Heart left ventricle (tissue), 16 donors: ENCODE measurements around the gene C1orf53. TPM values are rescaled to one million over a fixed set of nuclear protein-coding genes. Genes with fewer than 3 reads are reported as not detected.

Experiments
- ATAC-seq, 4 donors: fragments of 200-7000 bp; cut with Tn5 transposase; one replicate each; pipeline ENCODE4 v1.9.1; 2020 to 2022; ENCODE audit warnings: moderate library complexity in 4 of 4, mild to moderate bottlenecking in 3 of 4, moderate number of reproducible peaks in 1 of 4
- DNase-seq, 5 donors: peaks; one replicate each; pipeline ENCODE4 v3.0.0-alpha.2; 2020
- H3K27ac ChIP-seq, 12 donors: fragments of 200-600 bp; sonication (generic) in 4 of 12; one replicate each; pipeline versions ENCODE4 v1.5.0 to v1.8.0; 2016 to 2022; ENCODE audit warnings: mild to moderate bottlenecking in 2 of 12
- H3K27me3 ChIP-seq, 9 donors: fragments of 200-600 bp; sonication (generic) in 2 of 9; one replicate each; pipeline versions ENCODE4 v1.5.1 to v1.8.0; 2016 to 2022; ENCODE audit warnings: mild to moderate bottlenecking in 3 of 9
- H3K36me3 ChIP-seq, 9 donors: fragments of 200-600 bp; sonication (generic) in 2 of 9; one replicate each; pipeline versions ENCODE4 v1.5.0 to v1.8.0; 2018 to 2022; ENCODE audit warnings: mild to moderate bottlenecking in 2 of 9
- H3K4me1 ChIP-seq, 12 donors: fragments of 200-600 bp; sonication (generic) in 4 of 12; one replicate each; pipeline versions ENCODE4 v1.5.0 to v1.8.0; 2016 to 2022; ENCODE audit warnings: mild to moderate bottlenecking in 3 of 12
- H3K4me3 ChIP-seq, 12 donors: fragments of 200-600 bp; sonication (generic) in 4 of 12; one replicate each; pipeline versions ENCODE4 v1.5.0 to v1.8.0; 2017 to 2022; ENCODE audit warnings: mild to moderate bottlenecking in 9 of 12, moderate library complexity in 4 of 12
- H3K9me3 ChIP-seq, 12 donors: fragments of 200-600 bp; sonication (generic) in 4 of 12; one replicate each; pipeline versions ENCODE4 v1.5.0 to v1.8.0; 2016 to 2022; ENCODE audit warnings: mild to moderate bottlenecking in 1 of 12
- CTCF ChIP-seq, 12 donors: fragments of 200-600 bp; sonication (generic) in 4 of 12; IDR thresholded peaks; one replicate each; pipeline versions ENCODE4 v1.5.0 to v1.8.0; 2018 to 2022; ENCODE audit warnings: antibody characterized with exemption in 12 of 12, mild to moderate bottlenecking in 5 of 12
- POLR2A ChIP-seq, 2 donors: fragments of 450-650 bp; IDR thresholded peaks; one replicate each; pipeline ENCODE4 v1.6.1; 2017; ENCODE audit warnings: antibody characterized with exemption in 2 of 2, mild to moderate bottlenecking in 2 of 2, moderate library complexity in 2 of 2
- WGBS, 4 donors: extraction: QIAGEN DNeasy Blood & Tissue Kit in 2 of 4; methylation state at CpG; one replicate each; pipeline versions ENCODE4 v1.1.5 to v1.1.7; 2013 to 2018; 5-methylcytosine and 5-hydroxymethylcytosine counted together
- intact Hi-C, 10 donors: fragments of 100-400 bp; cut with DNase I; formaldehyde crosslinking; loops; one replicate each; pipeline versions ENCODE4 v1.11.1 to v1.14.2; 2022
- polyA plus RNA-seq, 2 donors: library from polyadenylated mRNA; stranded (reverse); fragments of 200-250 nt; gene quantifications; one replicate each; pipeline ENCODE4 v1.2.3, GENCODE V29; 2013
- total RNA-seq, 9 donors: library from RNA; depleted of rRNA in 2 of 9; stranded (reverse); fragments of >200 nt in 2 of 9; fragmentation: NEBNext Ultra II Directional in 3 of 9; extraction: Animal tissue kit (Norgen Biotek cat#: 25700) in 3 of 9; gene quantifications; one replicate each; pipeline versions ENCODE4 v1.1.0 to v1.2.4, GENCODE V29; 2016 to 2023
- donor health status: ischemic (EF 13 %, LVEDD 7.1; RV severe dilation, severe dysfunction).
- donor health status: healthy with polysubstance abuse.
- donor health status: DM: no; HTN: yes; CAD: no.
- donor health status: DM: no; HTN: no; CAD: no.
- donor health status: ischemic (EF 25% LVEDD 6.9; RV normal size, moderate dysfunction).
- donor health status: ischemic (EF 25% LVEDD 5.7; RV mildly dilated, moderate dysfunction).
- donor health status: healthy.
- donor health status: DM: yes; HTN: yes; CAD: no.
- donor health status: ischemic (EF 35%, LVEDD 5.7; RV mildly dilated, moderate dysfunction).
- donor health status: nonischemic (EF 11% LVEDD 7.7; RV severe dilation, severe dysfunction).
- donor health status: DM: yes; HTN: yes; CAD: no.
- donor health status: PGD.
- donor health status: ischemic (EF 29% LVEDD 5.4; RV normal size, mild dysfunction).
- donor health status: nonischemic (EF 23%, LVEDD 6.1; RV moderate dilation, normal function).

The C1orf53 gene
- total and polyA plus RNA-seq, 11 donors = 2.8 to 15.2 (median 6.8) TPM

GRCh38 chr1:197903196-197903514 lies 725 bp downstream of the C1orf53 start:
- DNase-seq (no peak), ATAC-seq (peak in 2 of 4 donors; percentile 13 to 28)
- peak overlapping the region; percentile 47 to 81 (median 74) for H3K4me3 ChIP-seq
- H3K27ac ChIP-seq = peak overlapping the region in 10 of 12 donors; percentile 80 to 91 (median 84)
- no peak for TF ChIP-seq POLR2A (IDR thresholded peaks at IDR 0.05)
- TF ChIP-seq CTCF (IDR thresholded peaks at IDR 0.05) = no peak
- intact Hi-C loops = loop anchor here in 1 of 10 donors (10.0 kb wide), 1 partner anchor 252 kb away; the partner anchor contains the start of gene NEK7
- no peaks in the 10 kb centered on the region for H3K36me3 ChIP-seq
- WGBS, 4 donors = 30 to 34% (median 33%) methylated on average over 3 of the region's 3 CpGs
- H3K4me1 ChIP-seq = peaks cover 0 to 15% (median 5%) of the 10 kb centered on the region in 12 donors
- H3K27me3 ChIP-seq = peaks cover 0 to 50% (median 29%) of the 10 kb centered on the region in 9 donors
- H3K9me3 ChIP-seq = no peaks in the 10 kb centered on the region

- Histone ChIP-seq H3K27ac (no peak overlapping the region), H3K27me3 (peaks cover 5 to 61% (median 40%) of the 10 kb centered on the region in 9 donors), H3K4me1 (peaks cover 0 to 15% (median 6%) of the 10 kb centered on the region in 12 donors), H3K36me3 (no peaks in the 10 kb centered on the region), H3K4me3 (no peak overlapping the region), H3K9me3 (no peaks in the 10 kb centered on the region)
- WGBS, 4 donors = 49 to 63% (median 62%) methylated on average over 11 of the region's 11 CpGs
- no peak for DNase-seq
- intact Hi-C loops = loop anchor here in 1 of 10 donors (10.0 kb wide), 1 partner anchor 251 kb away; the partner anchor contains the start of gene NEK7
- no peak for ATAC-seq
- TF ChIP-seq CTCF (IDR thresholded peaks at IDR 0.05) = no peak
- no peak for TF ChIP-seq POLR2A (IDR thresholded peaks at IDR 0.05)
Observed at GRCh38 chr1:197904126-197904787, 1.8 kb downstream of the C1orf53 start.

GRCh38 chr1:197905699-197906351 lies 3.4 kb downstream of the C1orf53 start:
- DNase-seq = no peak

More at GRCh38 chr1:197905699-197906351, 3.4 kb downstream of the C1orf53 start:
- TF ChIP-seq CTCF (IDR thresholded peaks at IDR 0.05) (no peak), POLR2A (IDR thresholded peaks at IDR 0.05) (no peak)
- WGBS, 4 donors = 47 to 63% (median 53%) methylated on average over 5 of the region's 5 CpGs
- H3K27me3 ChIP-seq = peaks cover 11 to 77% (median 55%) of the 10 kb centered on the region in 9 donors
- no peak overlapping the region for H3K27ac ChIP-seq
- H3K4me3 ChIP-seq = no peak overlapping the region
- H3K9me3 ChIP-seq = no peaks in the 10 kb centered on the region
- H3K36me3 ChIP-seq = no peaks in the 10 kb centered on the region
- H3K4me1 ChIP-seq = peaks cover 0 to 20% (median 9%) of the 10 kb centered on the region in 12 donors
- intact Hi-C loops = loop anchor here in 1 of 10 donors (10.0 kb wide), 1 partner anchor 249 kb away; the partner anchor contains the start of gene NEK7
- ATAC-seq = no peak
